GM10248 (cell line): ENCODE results near the gene BBX.

Experiments used
- CTCF ChIA-PET: fragments of 300-600 bp; sonication (Branson Sonifier 250); formaldehyde crosslinking; extraction: SDS; loops from one replicate; lab custom pipeline; 2021; ENCODE audit warnings: antibody characterized with exemption; lab: Yijun Ruan, JAX
- POLR2A ChIA-PET: fragments of 350-650 bp; sonication (Branson Sonifier 250); formaldehyde crosslinking; extraction: SDS; loops from one replicate; lab custom pipeline; 2020; ENCODE audit warnings: antibody characterized with exemption; lab: Yijun Ruan, JAX
- DNase-seq: peaks from one replicate; pipeline ENCODE4 v3.0.0; 2012; ENCODE audit errors: extremely low spot score
- CTCF ChIP-seq: IDR thresholded peaks from 2 replicates; pipeline ENCODE4 v1.5.1; 2012; ENCODE audit warnings: mild to moderate bottlenecking, low read depth; ENCODE audit errors: extremely low read depth, missing control alignments, control extremely low read depth

Gene BBX

DNA sequence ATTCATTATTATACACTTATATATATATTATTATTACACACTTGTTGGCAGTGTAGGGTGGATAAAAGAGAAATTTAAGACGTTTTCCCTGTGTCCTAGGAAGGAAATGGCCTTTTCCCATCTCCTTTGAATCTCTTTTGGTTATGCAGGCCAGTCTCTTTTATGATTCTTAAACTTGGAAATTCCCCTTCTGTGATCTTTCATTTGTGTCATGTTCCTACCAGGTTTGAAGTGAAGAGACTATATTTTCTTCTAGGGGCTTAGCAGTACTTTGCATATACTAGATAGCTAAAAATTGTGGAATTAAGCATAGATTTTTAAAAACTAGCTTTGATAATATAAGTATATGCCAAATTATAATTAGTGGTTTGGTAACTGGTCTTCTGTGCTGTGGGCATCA lies 58.5 kb downstream of the BBX start:
- DNase-seq: no peak
- CTCF ChIA-PET: interaction anchor here (1.6 kb wide), 1 partner anchor 24 kb away, joined by 3 read pairs; no protein-coding TSS in a partner anchor
- POLR2A ChIA-PET: interaction anchor here (1.1 kb wide), 1 partner anchor 18 kb away, joined by 3 read pairs; no protein-coding TSS in a partner anchor
- TF ChIP-seq CTCF: no peak

DNA sequence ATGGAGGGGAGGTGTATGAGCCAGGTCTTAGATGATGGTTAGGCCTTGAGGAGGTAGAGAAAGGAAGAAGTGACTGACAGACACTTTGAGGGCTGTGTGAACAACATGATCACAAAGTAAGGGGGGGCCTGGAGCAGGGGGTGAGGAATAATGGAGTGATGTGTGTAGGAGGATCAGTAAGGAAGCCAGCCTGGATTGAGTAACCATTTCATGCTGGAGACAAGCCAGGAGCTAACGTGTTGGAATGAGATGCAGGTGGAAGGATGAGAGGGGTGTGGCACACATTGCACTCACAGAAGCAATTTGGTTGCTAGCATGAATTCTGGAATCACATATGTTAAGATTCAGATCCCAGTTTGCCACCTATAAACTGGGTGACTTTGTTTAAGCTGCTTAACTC lies 65.5 kb downstream of the BBX start:
- ChIA-PET CTCF (interaction anchor here (1.8 to 4.5 kb wide), 2 partner anchors 10 to 13 kb away, joined by 11 to 16 read pairs; no protein-coding TSS in a partner anchor), POLR2A (no interaction called here)
- no peak for TF ChIP-seq CTCF
- DNase-seq: no peak

DNA sequence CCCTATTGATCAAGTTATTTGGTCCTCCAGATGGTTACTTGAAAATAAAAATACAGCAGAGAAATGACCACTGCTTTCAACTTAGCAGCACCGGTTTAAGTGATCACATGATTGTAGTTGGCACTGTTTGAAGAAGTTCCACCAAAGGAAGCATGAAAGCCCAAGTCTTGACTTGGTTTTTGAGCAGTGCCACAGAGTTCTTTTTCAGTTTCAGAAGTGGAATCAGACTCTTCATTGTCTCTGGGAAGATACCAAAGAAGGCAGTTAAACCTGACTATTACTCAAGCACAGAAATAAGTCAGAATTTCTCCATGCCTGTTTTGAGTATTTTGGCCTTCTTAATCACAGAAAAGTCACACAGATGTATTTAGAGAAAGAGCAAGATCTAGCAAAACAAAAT lies 66.7 kb downstream of the BBX start:
- POLR2A ChIA-PET: no interaction called here
- TF ChIP-seq CTCF: no peak
- CTCF ChIA-PET: interaction anchor here (1.0 to 4.5 kb wide), 2 partner anchors 15 to 155 kb away, joined by 3 to 16 read pairs; no protein-coding TSS in a partner anchor
- no peak for DNase-seq

GRCh38 chr3:107590786-107591185 lies 68.0 kb downstream of the BBX start:
- DNase-seq: no peak
- TF ChIP-seq CTCF: no peak
- CTCF ChIA-PET: interaction anchor here (1.5 to 4.5 kb wide), 4 partner anchors 9 to 86 kb away, joined by 3 to 16 read pairs (median 15); no protein-coding TSS in a partner anchor
- POLR2A ChIA-PET: no interaction called here

- POLR2A ChIA-PET: no interaction called here
- no peak for DNase-seq
- TF ChIP-seq CTCF: no peak
- CTCF ChIA-PET: interaction anchor here (1.0 to 3.3 kb wide), 8 partner anchors 8 to 704 kb away, joined by 3 to 15 read pairs (median 3); partner anchors contain the start of gene HHLA2
Observed at GRCh38 chr3:107592073-107592472, 69.3 kb downstream of the BBX start.

DNA sequence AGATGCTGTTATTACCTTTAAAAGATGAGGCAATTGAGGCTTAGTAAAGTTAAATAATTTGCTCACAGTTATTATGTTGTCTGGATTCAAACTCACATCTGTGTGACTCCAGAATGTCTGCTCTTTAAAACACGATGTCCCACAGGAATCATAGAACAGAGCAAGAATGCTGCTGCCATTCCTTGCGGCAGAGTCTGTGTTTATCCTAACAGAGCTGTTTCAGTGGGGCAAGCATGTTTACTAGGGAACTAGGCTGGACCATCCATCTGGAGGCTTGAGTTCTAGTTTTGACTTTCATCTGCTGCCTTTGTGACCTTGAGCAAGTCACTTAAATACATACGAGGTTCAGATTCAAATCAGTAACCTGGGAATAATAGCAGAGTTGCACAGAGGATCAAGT lies 72.1 kb downstream of the BBX start:
- DNase-seq: no peak
- POLR2A ChIA-PET: no interaction called here
- no peak for TF ChIP-seq CTCF
- CTCF ChIA-PET: interaction anchor here (1.3 kb wide), 1 partner anchor 20 kb away, joined by 3 read pairs; no protein-coding TSS in a partner anchor
